ENCODE data around the gene CDO1.

CDO1 gene

GRCh38 chr5:115816226-115817081, at the start of gene CDO1:
Gene CDO1 (minus strand): TSS chr5:115816659. CDS start chr5:115816397, 262 bp downstream.
- in situ Hi-C loops (cut with MboI; ENCODE audit: low sequenced_read_pairs): no loop called here

GRCh38 chr5:115859378-115859777, 42.9 kb upstream of the CDO1 start:
- in situ Hi-C loops (cut with MboI; ENCODE audit: low sequenced_read_pairs): no loop called here

- in situ Hi-C loops (cut with MboI; ENCODE audit: low sequenced_read_pairs): no loop called here
These were observed 41.9 kb upstream of the CDO1 start for GRCh38 chr5:115858396-115858795.

GRCh38 chr5:115857626-115858349, 41.3 kb upstream of the CDO1 start:
- in situ Hi-C loops (cut with MboI; ENCODE audit: low sequenced_read_pairs): no loop called here

GRCh38 chr5:115857057-115857479, 40.6 kb upstream of the CDO1 start:
- in situ Hi-C loops (cut with MboI; ENCODE audit: low sequenced_read_pairs): no loop called here

GRCh38 chr5:115855959-115856358, 39.5 kb upstream of the CDO1 start:
- in situ Hi-C loops (cut with MboI; ENCODE audit: low sequenced_read_pairs): no loop called here

- in situ Hi-C loops (cut with MboI; ENCODE audit: low sequenced_read_pairs): no loop called here
These were observed 37.7 kb upstream of the CDO1 start for GRCh38 chr5:115854139-115854538.

GRCh38 chr5:115850744-115851416, 34.4 kb upstream of the CDO1 start:
- in situ Hi-C loops (cut with MboI; ENCODE audit: low sequenced_read_pairs): no loop called here

GRCh38 chr5:115849258-115849798, 32.9 kb upstream of the CDO1 start:
- in situ Hi-C loops (cut with MboI; ENCODE audit: low sequenced_read_pairs): no loop called here

GRCh38 chr5:115847290-115847689, 30.8 kb upstream of the CDO1 start:
- in situ Hi-C loops (cut with MboI; ENCODE audit: low sequenced_read_pairs): no loop called here

- in situ Hi-C loops (cut with MboI; ENCODE audit: low sequenced_read_pairs): no loop called here
These were observed 27.9 kb upstream of the CDO1 start for GRCh38 chr5:115844321-115844817.

- in situ Hi-C loops (cut with MboI; ENCODE audit: low sequenced_read_pairs): no loop called here
These were observed 27.1 kb upstream of the CDO1 start for GRCh38 chr5:115843444-115844130.

GRCh38 chr5:115842952-115843351, 26.5 kb upstream of the CDO1 start:
- in situ Hi-C loops (cut with MboI; ENCODE audit: low sequenced_read_pairs): no loop called here

GRCh38 chr5:115842089-115842935, 25.9 kb upstream of the CDO1 start:
- in situ Hi-C loops (cut with MboI; ENCODE audit: low sequenced_read_pairs): no loop called here

GRCh38 chr5:115841382-115842088, 25.1 kb upstream of the CDO1 start, which contains the start of the genes AP3S1 and ATG12:
Gene AP3S1 (plus strand): TSS chr5:115841935. CDS start chr5:115842038, 103 bp downstream.
Gene ATG12 (minus strand): TSS chr5:115841565. CDS start chr5:115841552, 13 bp downstream.
- in situ Hi-C loops (cut with MboI; ENCODE audit: low sequenced_read_pairs): no loop called here

- in situ Hi-C loops (cut with MboI; ENCODE audit: low sequenced_read_pairs): no loop called here
These were observed 24.4 kb upstream of the CDO1 start for GRCh38 chr5:115840873-115841272.

GRCh38 chr5:115838885-115839518, 22.5 kb upstream of the CDO1 start:
- in situ Hi-C loops (cut with MboI; ENCODE audit: low sequenced_read_pairs): no loop called here

GRCh38 chr5:115835481-115835880, 19.0 kb upstream of the CDO1 start:
- in situ Hi-C loops (cut with MboI; ENCODE audit: low sequenced_read_pairs): no loop called here

Measured in hTERT RPE-1 (cell line).